ENCODE data around the gene CACNA2D1.
"Not testable (repeated sequence)": the region's sequence is repeated elsewhere in the genome, so short reads cannot be mapped to it uniquely, and the experiment has no call there.

Gene CACNA2D1

GRCh38 chr7:82049442-82049841 is 394.1 kb downstream of the CACNA2D1 start:
- DNase-seq (ENCODE audit: low spot score) = no peak

DNA sequence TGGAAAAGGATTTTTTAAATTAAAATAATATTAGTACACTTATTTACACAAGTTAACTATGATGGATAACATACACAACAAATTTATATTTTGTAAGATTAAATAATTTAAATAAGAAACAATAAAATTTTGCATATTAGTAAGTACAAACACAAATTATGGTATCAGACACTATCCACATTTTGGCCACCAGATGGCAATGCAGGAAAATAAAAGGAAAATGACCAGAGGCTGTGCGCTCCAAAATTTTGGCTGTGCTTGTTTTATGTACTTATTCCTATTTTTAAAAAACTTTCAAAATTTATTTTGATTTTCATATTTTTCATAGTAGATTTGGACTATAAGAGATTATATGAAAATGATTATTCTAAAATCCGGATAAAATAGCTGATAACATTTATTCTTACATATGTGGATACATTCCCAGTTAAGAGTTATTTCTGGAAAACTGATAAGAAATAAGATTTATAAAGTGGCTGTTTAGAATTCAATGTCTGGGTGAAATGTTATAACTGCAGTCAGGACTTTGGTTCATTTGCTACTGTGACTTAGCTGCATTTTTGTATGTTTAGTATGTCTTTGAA is 399.0 kb downstream of the CACNA2D1 start:
- DNase-seq (ENCODE audit: low spot score) = peak; percentile 56

GRCh38 chr7:82039621-82040020 is 404.0 kb downstream of the CACNA2D1 start:
- DNase-seq (ENCODE audit: low spot score) = no peak

GRCh38 chr7:82036146-82036886 is 407.3 kb downstream of the CACNA2D1 start:
- DNase-seq (ENCODE audit: low spot score) = peak; percentile 77

- no peak for DNase-seq (ENCODE audit: low spot score)
Measured at GRCh38 chr7:82035456-82035855, 408.1 kb downstream of the CACNA2D1 start.

DNA sequence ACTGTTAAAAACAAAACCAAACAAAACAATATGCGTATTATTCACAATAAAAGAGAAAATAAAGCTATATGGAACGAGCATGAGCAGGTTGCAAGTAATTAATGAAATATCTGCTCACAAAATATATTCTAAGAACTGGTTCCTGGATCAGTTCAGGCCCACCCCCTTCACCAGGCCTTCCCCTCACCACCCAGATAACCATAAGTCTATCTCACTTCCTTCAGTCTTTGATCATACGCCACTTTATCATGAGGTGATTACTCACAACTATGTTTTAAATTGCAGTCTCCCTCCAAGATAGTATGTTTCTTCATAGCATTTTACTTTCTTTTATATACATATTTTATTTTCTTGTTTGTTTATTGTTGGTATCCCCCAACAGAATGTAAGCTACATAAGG is 410.7 kb downstream of the CACNA2D1 start:
- DNase-seq (ENCODE audit: low spot score) = no peak

- peak; percentile 21 for DNase-seq (ENCODE audit: low spot score)
Measured at GRCh38 chr7:82029236-82029913, 414.2 kb downstream of the CACNA2D1 start.

DNA sequence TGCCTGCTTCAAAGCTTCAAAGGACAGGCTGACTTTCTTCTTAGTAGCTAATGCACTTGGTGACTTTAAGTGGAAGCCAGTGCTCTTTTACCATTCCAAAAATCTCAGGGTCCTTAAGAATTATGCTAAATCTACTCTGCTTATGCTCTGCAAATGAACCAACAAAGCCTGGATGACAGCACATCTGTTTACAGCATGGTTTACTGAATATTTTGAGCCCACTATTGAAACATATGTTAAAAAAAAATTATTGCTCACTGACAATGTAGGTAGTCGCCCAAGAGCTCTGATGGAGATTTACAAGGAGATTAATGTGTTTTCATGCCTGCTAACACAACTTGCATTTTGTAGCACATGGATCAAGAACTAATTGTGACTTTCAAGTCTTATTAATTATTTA is 415.5 kb downstream of the CACNA2D1 start:
- no peak for DNase-seq (ENCODE audit: low spot score)

- no peak for DNase-seq (ENCODE audit: low spot score)
Measured at GRCh38 chr7:82021713-82022112, 421.9 kb downstream of the CACNA2D1 start.

- no peak for DNase-seq (ENCODE audit: low spot score)
Measured at GRCh38 chr7:82021036-82021435, 422.5 kb downstream of the CACNA2D1 start.

GRCh38 chr7:82019551-82020475 is 423.8 kb downstream of the CACNA2D1 start:
- no peak for DNase-seq (ENCODE audit: low spot score)

DNA sequence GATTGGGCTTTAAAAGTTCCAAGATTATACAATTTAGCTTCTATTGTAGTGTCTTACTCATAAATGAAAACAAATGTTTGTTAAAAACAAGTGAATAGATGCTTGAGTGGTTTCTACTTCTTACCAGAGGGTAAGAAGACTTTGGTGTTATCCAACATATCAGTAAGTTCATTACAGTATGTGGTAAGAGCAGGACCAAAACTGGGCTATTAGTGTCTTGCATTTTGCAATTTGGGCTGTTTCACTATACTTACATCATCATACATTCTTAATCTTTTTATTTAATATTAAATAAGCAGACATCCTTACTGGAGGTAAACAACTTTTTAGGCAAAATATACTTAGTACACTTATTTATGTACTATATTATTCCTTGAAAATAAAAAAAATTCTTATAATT is 425.4 kb downstream of the CACNA2D1 start:
- DNase-seq (ENCODE audit: low spot score) = no peak

DNA sequence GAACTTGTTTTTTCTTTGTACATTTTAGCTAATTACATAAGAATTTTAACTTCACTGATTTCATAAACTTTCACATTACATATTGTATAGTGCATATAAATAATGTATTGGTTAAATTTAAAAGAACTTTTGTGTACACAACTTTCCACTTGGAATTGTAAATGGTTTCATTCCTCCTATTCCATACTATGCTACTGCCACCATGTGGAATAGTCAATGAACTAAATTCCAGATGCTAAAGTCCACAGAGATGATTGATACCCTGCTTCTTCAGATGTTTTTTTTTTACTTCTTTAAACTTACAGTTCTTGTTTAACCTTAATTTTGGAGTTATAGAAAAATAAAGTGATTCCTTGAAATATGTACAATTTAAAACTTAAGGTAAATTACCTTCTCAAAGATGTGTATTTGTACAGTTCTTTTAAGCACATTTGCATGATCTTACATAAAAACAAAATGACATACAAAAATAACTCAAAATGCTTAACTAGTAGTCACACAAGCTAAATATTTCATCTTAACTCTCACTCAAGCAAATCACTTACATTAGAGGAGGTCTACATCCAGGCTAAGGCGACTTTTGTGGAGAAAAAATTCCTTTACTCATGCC is 426.1 kb downstream of the CACNA2D1 start:
- DNase-seq (ENCODE audit: low spot score) = peak; percentile 35

DNA sequence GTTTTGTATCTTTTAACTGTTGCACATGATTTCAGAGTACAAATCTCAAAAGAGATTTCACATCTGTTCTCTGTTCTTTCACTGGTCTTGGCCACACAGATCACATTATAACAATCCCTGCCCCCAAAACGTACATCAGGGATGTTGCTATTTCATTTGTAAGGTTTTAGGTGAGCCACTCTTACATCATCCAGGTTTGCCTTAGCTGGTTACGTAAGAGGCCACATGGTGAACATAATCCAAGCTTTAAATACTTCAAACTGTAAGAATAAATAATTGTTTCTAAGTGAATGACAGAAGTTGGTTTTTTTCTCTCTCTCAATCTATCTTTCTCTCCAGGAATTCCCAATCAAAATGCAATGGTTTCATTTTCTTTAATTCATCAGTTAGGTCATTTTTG is 427.8 kb downstream of the CACNA2D1 start:
- DNase-seq (ENCODE audit: low spot score) = no peak

DNA sequence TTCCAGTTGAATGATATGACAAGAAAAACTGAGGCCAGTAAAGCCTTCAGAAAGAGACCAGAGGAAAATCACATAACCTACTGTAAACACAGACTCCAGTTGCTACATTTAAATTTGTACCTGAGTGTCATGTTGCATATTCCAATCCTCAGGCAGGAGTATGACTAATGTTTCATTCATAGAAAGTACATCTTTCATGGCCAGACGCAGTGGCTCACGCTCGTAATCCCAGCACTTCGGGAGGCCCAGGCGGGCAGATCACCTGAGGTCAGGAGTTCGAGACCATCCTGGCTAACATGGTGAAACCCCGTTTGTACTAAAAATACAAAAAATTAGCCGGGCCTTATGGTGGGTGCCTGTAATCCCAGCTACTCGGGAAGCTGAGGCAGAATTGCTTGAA is 429.0 kb downstream of the CACNA2D1 start:
- not testable (repeated sequence) for DNase-seq (ENCODE audit: low spot score)

DNA sequence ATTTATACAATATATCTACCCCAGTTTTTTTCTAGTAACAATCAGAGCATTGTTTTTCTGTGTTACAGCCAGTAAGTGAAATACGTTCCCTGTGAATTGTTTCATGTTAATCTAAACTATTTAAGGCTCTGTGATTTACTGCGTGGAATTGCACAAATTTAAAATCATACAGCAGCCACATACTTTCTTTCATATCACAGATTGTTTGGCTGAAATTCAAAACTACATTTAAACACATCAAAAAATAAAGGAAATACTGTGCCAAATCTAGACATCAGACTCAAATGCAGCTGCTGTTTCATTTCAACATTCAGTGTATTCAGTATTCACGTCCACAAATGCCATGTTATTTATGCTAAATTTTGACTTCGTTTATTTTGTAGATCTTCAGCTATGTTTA is 431.1 kb downstream of the CACNA2D1 start:
- no peak for DNase-seq (ENCODE audit: low spot score)

- no peak for DNase-seq (ENCODE audit: low spot score)
Measured at GRCh38 chr7:82010416-82010815, 433.2 kb downstream of the CACNA2D1 start.

- DNase-seq (ENCODE audit: low spot score) = no peak
Measured at GRCh38 chr7:82007315-82007714, 436.3 kb downstream of the CACNA2D1 start.

- DNase-seq (ENCODE audit: low spot score) = no peak
Measured at GRCh38 chr7:82005056-82005455, 438.5 kb downstream of the CACNA2D1 start.

GRCh38 chr7:81993186-81993585 is 450.4 kb downstream of the CACNA2D1 start:
- no peak for DNase-seq (ENCODE audit: low spot score)

- peak; percentile 7 for DNase-seq (ENCODE audit: low spot score)
Measured at GRCh38 chr7:81990395-81990794, 453.2 kb downstream of the CACNA2D1 start.
